T-helper 2 cell treated with Interferon-gamma antibody and Interleukin-4, amounts not matched to agents 100 ng/mL and 5 ng/mL, for 36 hours (primary cell): ENCODE measurements around the gene APOBR. TPM values are rescaled to one million over a fixed set of nuclear protein-coding genes. Genes with fewer than 3 reads are reported as not detected.
"Not testable (repeated sequence)": the region's sequence is repeated elsewhere in the genome, so short reads cannot be mapped to it uniquely, and the experiment has no call there.

Experiments
- intact Hi-C: fragments of 100-400 bp; cut with micrococcal nuclease; formaldehyde crosslinking; loops from one replicate; pipeline ENCODE4 v1.15.1; 2023
- total RNA-seq: library from RNA; stranded (reverse); gene quantifications from 2 replicates; pipeline ENCODE4 v1.2.3, GENCODE V29; 2022

Gene APOBR, protein sequence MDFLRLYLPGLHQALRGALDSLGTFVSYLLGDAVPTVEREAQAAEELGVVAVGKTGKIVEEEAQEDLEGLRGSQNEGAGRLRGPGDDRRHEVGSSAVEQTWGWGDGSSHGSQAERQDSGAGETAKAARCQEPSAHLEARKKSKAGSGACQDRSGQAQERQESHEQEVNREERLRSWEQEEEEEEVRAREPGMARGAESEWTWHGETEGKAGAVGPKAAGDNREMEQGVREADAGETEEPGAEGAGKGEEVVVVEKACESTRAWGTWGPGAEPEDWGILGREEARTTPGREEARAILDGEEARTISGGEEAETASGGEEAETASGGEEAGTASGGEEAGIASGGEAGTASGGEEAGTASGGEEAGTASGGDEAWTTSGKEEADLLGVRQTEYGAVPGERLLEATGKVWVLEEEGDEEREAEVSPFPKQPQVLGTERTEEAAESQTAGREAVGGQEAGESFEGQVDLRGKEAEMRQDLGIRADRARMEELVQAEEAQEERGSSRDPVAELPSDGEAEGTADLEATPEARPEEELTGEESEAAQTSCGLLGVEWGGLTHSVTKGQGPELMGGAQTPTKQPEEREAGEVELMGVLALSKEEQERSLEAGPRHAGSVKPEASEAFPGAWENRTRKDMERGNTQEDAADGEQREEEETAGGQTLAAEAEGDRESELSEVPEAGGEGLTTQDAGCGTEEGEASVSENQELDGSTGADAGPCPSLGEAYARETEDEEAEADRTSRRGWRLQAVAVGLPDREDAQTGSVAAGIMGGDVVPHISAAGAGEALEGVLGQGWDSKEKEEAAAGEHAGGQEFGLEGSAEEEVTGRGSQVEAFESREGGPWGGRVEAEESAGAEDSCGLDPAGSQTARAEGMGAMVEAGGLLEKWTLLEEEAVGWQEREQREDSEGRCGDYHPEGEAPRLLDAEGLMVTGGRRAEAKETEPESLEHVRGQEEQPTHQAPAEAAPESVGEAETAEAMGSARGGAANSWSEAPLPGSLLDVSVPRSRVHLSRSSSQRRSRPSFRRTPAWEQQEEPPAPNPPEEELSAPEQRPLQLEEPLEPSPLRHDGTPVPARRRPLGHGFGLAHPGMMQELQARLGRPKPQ
- total RNA-seq, result 23.1 and 24.0 TPM in 2 replicates

DNA sequence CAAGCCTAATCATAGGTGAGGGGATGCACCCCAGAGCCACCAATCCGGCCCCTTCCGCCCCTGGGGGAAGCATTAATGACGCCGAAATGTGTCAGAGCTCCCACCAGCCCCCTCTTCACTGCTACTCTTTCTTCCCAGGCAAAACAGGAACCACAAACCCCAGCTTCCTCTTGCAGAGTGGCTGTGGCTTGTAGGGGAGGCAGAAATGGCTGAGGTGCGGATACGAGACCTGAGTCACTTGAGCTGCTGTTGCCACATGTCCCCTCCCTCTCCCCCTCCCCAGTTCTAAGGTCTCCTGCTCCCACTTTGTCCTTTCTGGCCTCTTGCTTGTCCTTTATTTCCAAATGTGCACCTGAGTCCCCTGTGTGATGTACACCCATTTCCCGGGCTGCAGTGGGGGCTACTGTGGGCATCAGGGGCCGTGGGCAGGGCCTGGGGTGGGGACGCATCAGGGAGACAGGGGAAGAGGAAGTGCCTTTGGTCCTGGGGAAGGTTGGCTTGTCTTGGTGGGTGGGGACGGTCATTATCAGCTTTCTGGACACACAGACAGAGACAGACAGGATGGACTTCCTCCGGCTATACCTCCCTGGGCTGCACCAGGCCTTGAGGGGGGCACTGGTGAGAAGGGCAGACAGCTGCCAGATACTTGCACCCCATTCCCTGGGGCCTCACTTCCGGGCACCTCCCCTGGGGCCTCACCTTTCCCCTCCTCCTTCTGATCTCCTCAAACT lies at the start of gene APOBR:
APOBR (plus strand) TSS at position 523 of the 731 bp plus-strand sequence; CDS start at position 562, 39 bp downstream.
- intact Hi-C loops, result loop anchor here (1.0 kb wide), 1 partner anchor 59 kb away; the partner anchor contains the start of gene SGF29

GRCh38 chr16:28446388-28446787 lies 48.1 kb upstream of the APOBR start:
- intact Hi-C loops, result not testable (repeated sequence)

DNA sequence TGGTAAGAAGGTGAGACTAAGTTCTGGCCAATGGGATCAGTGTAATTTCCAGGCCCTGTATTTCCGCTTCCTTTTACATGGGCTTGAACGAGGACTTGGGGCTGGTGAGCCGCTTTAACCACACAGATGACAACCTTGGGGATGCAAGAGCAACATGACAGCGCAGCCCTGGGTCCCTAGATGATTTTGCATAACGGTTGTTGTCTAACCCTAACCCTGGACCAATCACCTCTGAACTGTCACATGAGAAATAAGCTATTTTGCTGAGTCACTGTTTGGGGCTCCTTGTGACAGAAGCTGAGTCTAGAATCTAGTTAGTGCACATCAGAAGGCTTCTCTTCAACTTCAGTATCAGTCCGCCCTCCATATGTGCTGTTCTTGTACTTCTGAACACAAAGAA lies 47.4 kb upstream of the APOBR start:
- intact Hi-C loops, result not testable (repeated sequence)

- intact Hi-C loops, result no loop called here
Observed at GRCh38 chr16:28473714-28474265, 20.7 kb upstream of the APOBR start.

DNA sequence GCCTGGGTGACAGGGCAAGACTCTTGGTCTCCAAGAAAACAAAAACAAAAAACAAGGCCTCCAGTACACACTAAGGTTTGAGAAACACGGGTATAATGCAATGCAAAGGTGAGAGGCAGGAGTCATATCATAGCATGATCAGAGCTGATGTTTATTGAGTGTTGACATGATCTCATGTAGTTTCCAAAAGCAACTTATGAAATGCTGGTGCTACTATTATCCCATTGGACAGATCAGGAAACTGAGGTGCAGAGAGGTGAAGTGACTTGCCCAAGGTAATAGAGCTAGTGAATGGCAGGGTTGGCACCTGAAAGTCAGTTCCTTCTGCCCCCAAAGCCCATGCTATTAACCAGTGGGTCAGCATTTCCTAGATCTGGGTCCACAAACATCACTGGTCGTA lies 19.2 kb upstream of the APOBR start:
- intact Hi-C loops, result no loop called here

DNA sequence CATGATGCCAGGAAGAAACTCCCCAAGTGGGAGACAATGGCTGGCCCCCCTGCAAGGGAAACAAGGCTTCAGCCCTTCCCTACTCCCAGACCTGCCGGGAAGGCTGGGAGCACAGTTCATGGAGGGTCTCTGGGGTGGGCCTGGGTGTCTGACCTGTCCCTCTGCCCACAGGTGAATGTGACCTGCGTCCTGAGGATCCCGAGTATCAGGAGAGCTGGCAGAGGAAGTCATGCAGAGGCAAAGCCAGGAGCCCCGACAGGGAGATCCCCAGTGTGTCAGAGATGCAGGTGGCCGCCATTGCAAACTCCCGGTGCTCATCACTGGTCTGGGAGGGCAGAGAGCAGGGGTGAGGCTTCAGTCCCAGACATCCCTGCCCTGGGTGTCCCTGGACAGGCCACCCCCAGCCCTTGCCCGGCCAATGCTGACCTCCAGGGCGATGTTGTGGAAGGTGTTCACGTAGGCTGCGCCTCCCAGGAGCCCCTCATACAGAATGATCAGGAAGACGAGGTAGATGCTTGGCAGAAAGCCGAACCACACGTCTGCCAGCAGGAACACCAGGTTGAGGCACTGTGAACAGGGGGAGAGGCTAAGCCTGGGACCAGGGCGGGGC lies 17.0 kb upstream of the APOBR start:
- intact Hi-C loops, result no loop called here

GRCh38 chr16:28478506-28479180 lies 15.8 kb upstream of the APOBR start:
- intact Hi-C loops, result no loop called here

- intact Hi-C loops, result no loop called here
Observed at GRCh38 chr16:28482026-28482425, 12.4 kb upstream of the APOBR start.

- intact Hi-C loops, result not testable (repeated sequence)
Observed at GRCh38 chr16:28483361-28483760, 11.1 kb upstream of the APOBR start.

- intact Hi-C loops, result no loop called here
Observed at GRCh38 chr16:28486266-28486665, 8.2 kb upstream of the APOBR start.

DNA sequence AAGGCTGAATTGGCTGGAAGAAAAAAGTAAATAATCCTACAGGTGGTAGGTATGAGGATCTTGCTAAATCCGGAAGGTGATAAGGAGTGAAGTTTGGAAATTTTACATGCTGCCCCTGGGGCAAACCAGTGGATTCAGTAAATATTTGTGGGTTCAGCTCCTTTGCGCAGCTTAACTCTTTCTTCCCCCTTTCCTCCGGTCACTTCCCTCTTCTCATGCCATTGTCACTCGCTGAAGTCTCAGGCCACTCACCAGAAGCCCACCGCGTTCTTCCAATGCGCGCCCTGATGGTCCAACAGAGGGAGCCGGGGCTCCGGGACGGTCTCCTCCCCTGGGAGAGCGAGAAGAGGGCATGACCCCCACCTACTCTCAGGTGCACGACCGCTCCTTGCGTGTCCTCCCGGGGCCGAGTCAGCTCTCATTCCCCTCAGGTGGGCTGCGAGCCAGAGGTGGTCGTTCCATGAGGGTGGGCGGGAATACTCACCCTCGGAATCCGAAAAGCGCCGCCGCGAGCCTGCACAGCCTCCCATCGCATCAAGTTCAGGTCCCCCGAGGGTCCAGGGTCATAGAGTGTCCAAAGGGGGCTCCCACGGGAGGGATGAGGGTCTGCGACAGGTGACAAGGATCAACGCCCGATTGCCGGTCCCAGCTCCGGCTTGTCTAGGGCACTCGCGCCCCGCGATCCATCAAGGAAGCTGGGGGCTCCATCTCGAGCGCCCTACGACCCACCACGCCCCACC lies 3.0 kb upstream of the APOBR start:
- intact Hi-C loops, result no loop called here

DNA sequence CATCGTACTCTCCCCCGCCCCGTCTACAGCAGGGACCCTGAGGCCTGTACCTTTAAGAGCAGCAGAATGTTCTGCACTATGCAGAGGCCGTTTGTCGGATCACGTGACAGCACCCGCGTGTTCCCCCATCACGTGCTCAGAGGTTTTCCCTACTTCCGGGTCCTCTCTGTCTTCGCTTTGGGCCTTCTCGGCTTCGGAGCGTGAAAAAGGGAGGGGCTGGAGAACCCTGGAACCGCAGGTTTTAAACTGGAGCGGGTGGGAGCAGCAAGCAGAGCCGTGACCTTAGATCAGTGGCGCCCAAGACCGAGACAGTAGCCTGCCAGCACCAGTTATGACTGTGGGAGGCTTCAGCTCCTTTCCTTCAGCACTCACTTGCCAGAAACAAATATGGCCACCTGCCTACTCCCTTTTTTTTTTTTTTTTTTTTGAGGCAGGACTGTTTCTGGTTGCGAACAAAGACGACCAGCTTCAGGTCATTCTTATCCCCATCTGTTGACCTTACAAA lies 2.4 kb upstream of the APOBR start, which contains the start of gene CLN3:
CLN3 (minus strand) TSS at position 105 of the 505 bp plus-strand sequence. CDS start 315 bp downstream, outside the sequence.
- intact Hi-C loops, result no loop called here

GRCh38 chr16:28492511-28492910 lies 1.9 kb upstream of the APOBR start:
- intact Hi-C loops, result no loop called here

- intact Hi-C loops, result no loop called here
Observed at GRCh38 chr16:28495098-28495793, 803 bp downstream of the APOBR start.

DNA sequence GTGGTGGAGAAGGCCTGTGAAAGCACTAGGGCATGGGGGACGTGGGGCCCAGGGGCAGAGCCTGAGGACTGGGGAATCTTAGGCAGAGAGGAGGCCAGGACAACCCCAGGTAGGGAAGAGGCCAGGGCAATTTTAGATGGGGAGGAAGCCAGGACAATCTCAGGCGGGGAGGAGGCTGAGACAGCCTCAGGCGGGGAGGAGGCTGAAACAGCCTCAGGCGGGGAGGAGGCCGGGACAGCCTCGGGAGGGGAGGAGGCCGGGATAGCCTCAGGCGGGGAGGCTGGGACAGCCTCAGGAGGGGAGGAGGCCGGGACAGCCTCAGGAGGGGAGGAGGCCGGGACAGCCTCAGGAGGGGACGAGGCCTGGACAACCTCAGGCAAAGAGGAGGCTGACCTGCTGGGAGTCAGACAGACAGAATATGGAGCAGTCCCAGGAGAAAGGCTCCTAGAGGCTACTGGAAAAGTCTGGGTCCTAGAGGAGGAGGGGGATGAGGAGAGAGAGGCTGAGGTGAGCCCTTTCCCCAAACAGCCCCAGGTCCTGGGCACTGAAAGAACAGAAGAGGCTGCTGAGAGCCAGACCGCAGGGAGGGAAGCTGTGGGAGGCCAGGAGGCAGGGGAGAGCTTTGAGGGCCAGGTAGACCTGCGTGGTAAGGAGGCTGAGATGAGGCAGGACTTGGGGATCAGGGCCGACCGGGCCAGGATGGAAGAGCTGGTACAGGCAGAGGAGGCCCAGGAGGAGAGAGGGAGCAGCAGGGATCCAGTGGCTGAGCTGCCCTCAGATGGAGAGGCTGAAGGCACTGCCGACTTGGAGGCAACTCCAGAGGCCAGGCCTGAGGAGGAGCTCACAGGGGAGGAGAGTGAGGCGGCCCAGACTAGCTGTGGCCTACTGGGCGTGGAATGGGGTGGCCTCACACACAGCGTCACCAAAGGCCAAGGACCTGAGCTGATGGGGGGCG lies 1.6 kb downstream of the APOBR start:
- intact Hi-C loops, result no loop called here

DNA sequence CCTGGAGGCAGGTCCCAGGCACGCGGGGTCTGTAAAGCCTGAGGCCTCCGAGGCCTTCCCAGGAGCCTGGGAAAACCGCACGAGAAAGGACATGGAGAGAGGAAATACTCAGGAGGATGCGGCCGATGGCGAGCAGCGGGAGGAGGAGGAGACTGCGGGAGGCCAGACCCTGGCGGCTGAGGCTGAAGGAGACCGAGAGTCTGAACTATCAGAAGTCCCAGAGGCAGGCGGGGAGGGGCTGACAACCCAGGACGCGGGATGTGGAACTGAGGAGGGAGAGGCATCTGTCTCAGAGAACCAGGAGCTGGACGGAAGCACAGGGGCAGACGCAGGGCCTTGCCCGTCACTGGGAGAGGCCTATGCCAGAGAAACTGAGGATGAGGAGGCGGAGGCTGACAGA lies 2.4 kb downstream of the APOBR start:
- intact Hi-C loops, result no loop called here

DNA sequence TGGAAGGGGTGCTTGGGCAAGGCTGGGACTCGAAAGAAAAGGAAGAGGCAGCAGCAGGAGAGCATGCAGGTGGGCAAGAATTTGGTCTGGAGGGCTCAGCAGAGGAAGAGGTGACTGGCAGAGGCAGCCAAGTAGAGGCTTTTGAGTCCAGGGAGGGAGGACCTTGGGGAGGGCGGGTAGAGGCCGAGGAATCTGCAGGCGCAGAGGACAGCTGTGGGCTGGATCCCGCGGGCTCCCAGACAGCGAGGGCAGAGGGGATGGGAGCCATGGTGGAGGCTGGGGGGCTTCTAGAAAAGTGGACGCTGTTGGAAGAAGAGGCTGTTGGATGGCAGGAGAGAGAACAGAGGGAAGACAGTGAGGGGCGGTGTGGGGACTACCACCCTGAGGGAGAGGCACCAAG lies 2.9 kb downstream of the APOBR start:
- intact Hi-C loops, result no loop called here
